Pancreas (tissue), 10 donors: ENCODE data around the gene ATP2C2. TPM values are rescaled to one million over a fixed set of nuclear protein-coding genes. Genes with fewer than 3 reads are reported as not detected.
A peak's percentile ranks its signal among the peaks of the same experiment; 100 is the strongest.

ENCODE experiments used
- ATAC-seq, 4 donors: fragments of 200-7000 bp; cut with Tn5 transposase; one replicate each; pipeline versions ENCODE4 v1.8.0 to v1.9.1; 2020; ENCODE audit warnings: mild to moderate bottlenecking in 4 of 4, moderate library complexity in 4 of 4
- DNase-seq, 6 donors: peaks; one replicate each; pipeline ENCODE4 v3.0.0-alpha.2; 2020
- FAIRE-seq: peaks from 2 replicates; lab custom pipeline; 2012; peaks lifted over from hg19 to GRCh38; lab: Jason Lieb, UNC
- H3K27ac ChIP-seq, 4 donors: fragments of 200-600 bp; sonication (generic); 1 replicate in 3 of 4; 2 replicates in 1 of 4; pipeline versions ENCODE4 v1.5.0 to v1.8.0; 2020
- H3K27me3 ChIP-seq, 4 donors: fragments of 200-600 bp; one replicate each; pipeline ENCODE4 v1.8.0; 2021
- H3K36me3 ChIP-seq, 3 donors: fragments of 200-600 bp; sonication (generic) in 1 of 3; one replicate each; pipeline versions ENCODE4 v1.5.0 to v1.8.0; 2020 to 2021
- H3K4me1 ChIP-seq, 3 donors: fragments of 200-600 bp; one replicate each; pipeline ENCODE4 v1.8.0; 2021
- H3K4me3 ChIP-seq, 4 donors: fragments of 200-600 bp; sonication (generic) in 2 of 4; one replicate each; pipeline versions ENCODE4 v1.5.0 to v1.8.0; 2020 to 2021
- H3K9me3 ChIP-seq, 4 donors: fragments of 200-600 bp; one replicate each; pipeline ENCODE4 v1.8.0; 2021
- CTCF ChIP-seq, 4 donors: fragments of 200-600 bp; sonication (generic) in 3 of 4; IDR thresholded peaks; one replicate each; pipeline versions ENCODE4 v1.5.0 to v1.8.0; 2021; ENCODE audit warnings: antibody characterized with exemption in 4 of 4
- WGBS, 2 donors: extraction: QIAGEN DNeasy Blood & Tissue Kit; methylation state at CpG; one replicate each; pipeline ENCODE4 v1.1.7; 2013; 5-methylcytosine and 5-hydroxymethylcytosine counted together
- intact Hi-C, 3 donors: fragments of 100-400 bp; cut with DNase I; formaldehyde crosslinking; loops; one replicate each; pipeline versions ENCODE4 v1.11.1 to v1.14.2; 2022
- polyA plus RNA-seq, 2 donors: library from polyadenylated mRNA; stranded (reverse); fragments of 200-250 nt; gene quantifications; one replicate each; pipeline ENCODE4 v1.2.3, GENCODE V29; 2013
- total RNA-seq, 6 donors: library from RNA; stranded (reverse); fragmentation: NEBNext Ultra II Directional in 4 of 6; extraction: Animal tissue kit (Norgen Biotek cat#: 25700) in 4 of 6; gene quantifications; one replicate each; pipeline versions ENCODE4 v1.2.1 to v1.2.4, GENCODE V29; 2021 to 2023
- donor health status: healthy with polysubstance abuse.
- donor health status: DM: no; HTN: no; CAD: no; lungs with moderate emphysema.
- donor health status: DM: no; HTN: no; CAD: no.
- donor health status: control.
- donor health status: control.
- donor health status: Bipolar disorder and iron deficiency.
- donor health status: DM: yes; HTN: yes; CAD: no.
- donor health status: DM: no; HTN: no; CAD: no.
- donor health status: DM: no; HTN: no; CAD: no.
- donor health status: DM: yes; HTN: yes; CAD: no.

ATP2C2 gene
- total RNA-seq (1 to 10 TPM in 3 of 6 donors, under 1 TPM in 3; 0.47 to 6.3 (median 1.8) TPM), polyA plus RNA-seq (1 to 10 TPM; 1.7 to 2.8 TPM)

- Histone ChIP-seq H3K27me3 (no peaks in the 10 kb centered on the region), H3K36me3 (no peaks in the 10 kb centered on the region), H3K27ac (no peak within 1 kb of the TSS), H3K4me1 (no peaks in the 10 kb centered on the region), H3K9me3 (no peaks in the 10 kb centered on the region), H3K4me3 (peak within 1 kb of the TSS; percentile 15 to 52 (median 36))
- TF ChIP-seq CTCF (IDR thresholded peaks at IDR 0.05) = no peak
- no peak for FAIRE-seq
- intact Hi-C loops = no loop called here
- ATAC-seq = peak; percentile 95 to 99 (median 96)
- DNase-seq = peak; percentile 43 to 83 (median 68)
- 3 to 4% methylated on average over 50 to 66 of the region's 66 CpGs for WGBS, 2 donors
These were observed at the start of gene ATP2C2 for GRCh38 chr16:84368308-84368996. Gene ATP2C2 (plus strand): TSS chr16:84368538. CDS start chr16:84368616, 78 bp downstream.

GRCh38 chr16:84319146-84319760 lies 49.1 kb upstream of the ATP2C2 start:
- H3K9me3 ChIP-seq = no peaks in the 10 kb centered on the region
- no peak overlapping the region for H3K27ac ChIP-seq
- H3K36me3 ChIP-seq = no peaks in the 10 kb centered on the region
- FAIRE-seq (no peak), ATAC-seq (no peak), DNase-seq (no peak)
- peaks cover 0 to 3% (median 0%) of the 10 kb centered on the region in 4 donors for H3K27me3 ChIP-seq
- no peak for TF ChIP-seq CTCF (IDR thresholded peaks at IDR 0.05)
- intact Hi-C loops = no loop called here
- WGBS, 2 donors = 75 to 87% methylated on average over 23 to 24 of the region's 24 CpGs
- no peak overlapping the region for H3K4me3 ChIP-seq
- no peaks in the 10 kb centered on the region for H3K4me1 ChIP-seq

GRCh38 chr16:84320511-84320910 lies 47.8 kb upstream of the ATP2C2 start:
- 52 to 65% methylated on average over 5 of the region's 5 CpGs for WGBS, 2 donors
- TF ChIP-seq CTCF (IDR thresholded peaks at IDR 0.05) = no peak
- Histone ChIP-seq H3K4me1 (no peaks in the 10 kb centered on the region), H3K27ac (no peak overlapping the region), H3K4me3 (no peak overlapping the region), H3K9me3 (no peaks in the 10 kb centered on the region), H3K36me3 (no peaks in the 10 kb centered on the region), H3K27me3 (peaks cover 0 to 3% (median 0%) of the 10 kb centered on the region in 4 donors)
- intact Hi-C loops = no loop called here
- no peak for FAIRE-seq
- no peak for ATAC-seq
- DNase-seq = no peak

GRCh38 chr16:84321932-84322331 lies 46.4 kb upstream of the ATP2C2 start:
- Histone ChIP-seq H3K27ac (no peak overlapping the region), H3K27me3 (peaks cover 0 to 3% (median 0%) of the 10 kb centered on the region in 4 donors), H3K9me3 (no peaks in the 10 kb centered on the region), H3K36me3 (no peaks in the 10 kb centered on the region), H3K4me1 (no peaks in the 10 kb centered on the region), H3K4me3 (no peak overlapping the region)
- intact Hi-C loops = no loop called here
- TF ChIP-seq CTCF (IDR thresholded peaks at IDR 0.05) = no peak
- DNase-seq (no peak), FAIRE-seq (no peak), ATAC-seq (no peak)
- 31 to 36% methylated on average over 4 of the region's 4 CpGs for WGBS, 2 donors

GRCh38 chr16:84322749-84323148 lies 45.6 kb upstream of the ATP2C2 start:
- Histone ChIP-seq H3K27ac (no peak overlapping the region), H3K4me1 (no peaks in the 10 kb centered on the region), H3K4me3 (no peak overlapping the region), H3K9me3 (no peaks in the 10 kb centered on the region), H3K36me3 (no peaks in the 10 kb centered on the region), H3K27me3 (peaks cover 0 to 3% (median 0%) of the 10 kb centered on the region in 4 donors)
- no peak for FAIRE-seq
- no peak for DNase-seq
- 51 to 67% methylated on average over 4 of the region's 4 CpGs for WGBS, 2 donors
- intact Hi-C loops = no loop called here
- no peak for TF ChIP-seq CTCF (IDR thresholded peaks at IDR 0.05)
- no peak for ATAC-seq
